ENCODE data around the gene PLXDC2. TPM values are rescaled to one million over a fixed set of nuclear protein-coding genes. Genes with fewer than 3 reads are reported as not detected.
A peak's percentile ranks its signal among the peaks of the same experiment; 100 is the strongest.
"Not testable (repeated sequence)": the region's sequence is repeated elsewhere in the genome, so short reads cannot be mapped to it uniquely, and the experiment has no call there.

PLXDC2 gene
- total RNA-seq, 1 donor from 2014 or later, result 143 TPM

GRCh38 chr10:20034732-20035131, 218.5 kb downstream of the PLXDC2 start:
- Histone ChIP-seq H3K4me3 (no peak overlapping the region), H3K27me3 (ENCODE audit: low read depth) (no peaks in the 10 kb centered on the region), H3K36me3 (no peaks in the 10 kb centered on the region), H3K27ac (no peak overlapping the region), H3K4me1 (no peaks in the 10 kb centered on the region), H3K9me3 (no peaks in the 10 kb centered on the region)
- intact Hi-C loops (cut with DNase I), result no loop called here
- ATAC-seq, result no peak
- TF ChIP-seq CTCF (IDR thresholded peaks at IDR 0.05), result no peak
- DNase-seq, result no peak

- DNase-seq (no peak), ATAC-seq (peak; percentile 41 to 59)
- H3K4me1 ChIP-seq, result no peaks in the 10 kb centered on the region
- H3K36me3 ChIP-seq, result no peaks in the 10 kb centered on the region
- no peaks in the 10 kb centered on the region for H3K27me3 ChIP-seq (ENCODE audit: low read depth)
- no peaks in the 10 kb centered on the region for H3K9me3 ChIP-seq
- H3K27ac ChIP-seq, result no peak overlapping the region
- intact Hi-C loops (cut with DNase I), result no loop called here
- no peak for TF ChIP-seq CTCF (IDR thresholded peaks at IDR 0.05)
- no peak overlapping the region for H3K4me3 ChIP-seq
Observed at GRCh38 chr10:20040012-20040411, 223.8 kb downstream of the PLXDC2 start.

- intact Hi-C loops (cut with DNase I), result no loop called here
- no peak for DNase-seq
- Histone ChIP-seq H3K27ac (no peak overlapping the region), H3K9me3 (no peaks in the 10 kb centered on the region), H3K27me3 (ENCODE audit: low read depth) (no peaks in the 10 kb centered on the region), H3K4me1 (no peaks in the 10 kb centered on the region), H3K36me3 (no peaks in the 10 kb centered on the region), H3K4me3 (no peak overlapping the region)
- ATAC-seq, result no peak
- no peak for TF ChIP-seq CTCF (IDR thresholded peaks at IDR 0.05)
Observed at GRCh38 chr10:20041931-20042330, 225.7 kb downstream of the PLXDC2 start.

- H3K4me1 ChIP-seq; intact Hi-C loops (cut with DNase I); DNase-seq; H3K4me3 ChIP-seq; ATAC-seq; H3K27me3 ChIP-seq (ENCODE audit: low read depth); H3K27ac ChIP-seq; H3K36me3 ChIP-seq; H3K9me3 ChIP-seq: not testable (repeated sequence)
Observed at GRCh38 chr10:20045100-20045499, 228.9 kb downstream of the PLXDC2 start.

- intact Hi-C loops (cut with DNase I), result no loop called here
- H3K27me3 ChIP-seq (ENCODE audit: low read depth), result no peaks in the 10 kb centered on the region
Observed at GRCh38 chr10:20048161-20048560, 231.9 kb downstream of the PLXDC2 start.

GRCh38 chr10:20058135-20058534, 241.9 kb downstream of the PLXDC2 start:
- no peaks in the 10 kb centered on the region for H3K27me3 ChIP-seq (ENCODE audit: low read depth)
- no peak overlapping the region for H3K27ac ChIP-seq
- H3K9me3 ChIP-seq, result peaks cover 3% of the 10 kb centered on the region
- no peaks in the 10 kb centered on the region for H3K4me1 ChIP-seq
- DNase-seq, result no peak
- no peak for ATAC-seq
- TF ChIP-seq CTCF (IDR thresholded peaks at IDR 0.05), result no peak
- H3K4me3 ChIP-seq, result no peak overlapping the region
- intact Hi-C loops (cut with DNase I), result no loop called here
- no peaks in the 10 kb centered on the region for H3K36me3 ChIP-seq

More at GRCh38 chr10:20048161-20048560, 231.9 kb downstream of the PLXDC2 start:
- DNase-seq, result no peak
- H3K4me1 ChIP-seq, result no peaks in the 10 kb centered on the region
- peaks cover 7% of the 10 kb centered on the region for H3K36me3 ChIP-seq
- no peak overlapping the region for H3K27ac ChIP-seq
- no peaks in the 10 kb centered on the region for H3K9me3 ChIP-seq
- H3K4me3 ChIP-seq, result no peak overlapping the region
- ATAC-seq, result no peak
- TF ChIP-seq CTCF (IDR thresholded peaks at IDR 0.05), result no peak

All from lower lobe of right lung (tissue), 2 donors.